T-helper 1 cell treated with Interleukin-12 subunit alpha and Interleukin-12 subunit beta and Interleukin-4 antibody, amounts not matched to agents 30 μg/mL and 1 μg/mL, for 36 hours (primary cell): ENCODE data around the gene EYS.
"Not testable (repeated sequence)": the region's sequence is repeated elsewhere in the genome, so short reads cannot be mapped to it uniquely, and the experiment has no call there.

Source experiments
- H3K27ac Mint-ChIP-seq: one replicate; pipeline ENCODE4 v1.8.0; 2021; ENCODE audit warnings: mild to moderate bottlenecking, mixed read lengths
- H3K27me3 Mint-ChIP-seq: one replicate; pipeline ENCODE4 v1.8.0; 2021; ENCODE audit warnings: low read depth, mixed read lengths
- H3K36me3 Mint-ChIP-seq: one replicate; pipeline ENCODE4 v1.8.0; 2021; ENCODE audit warnings: low read depth, mixed read lengths
- H3K4me1 Mint-ChIP-seq: one replicate; pipeline ENCODE4 v1.8.0; 2021; ENCODE audit warnings: low read depth, mixed read lengths
- H3K4me3 Mint-ChIP-seq: one replicate; pipeline ENCODE4 v1.8.0; 2021; ENCODE audit warnings: mild to moderate bottlenecking, moderate library complexity, mixed read lengths
- H3K9me3 Mint-ChIP-seq: one replicate; pipeline ENCODE4 v1.8.0; 2021; ENCODE audit warnings: mixed read lengths

The EYS gene

GRCh38 chr6:63888416-63888815, 1818.6 kb downstream of the EYS start:
- Mint-ChIP-seq H3K27ac (no peak overlapping the region), H3K36me3 (no peaks in the 10 kb centered on the region), H3K4me3 (no peak overlapping the region), H3K4me1 (no peaks in the 10 kb centered on the region), H3K9me3 (no peaks in the 10 kb centered on the region), H3K27me3 (no peaks in the 10 kb centered on the region)

- not testable (repeated sequence) for H3K4me3 Mint-ChIP-seq, H3K9me3 Mint-ChIP-seq, H3K36me3 Mint-ChIP-seq, H3K27ac Mint-ChIP-seq, H3K27me3 Mint-ChIP-seq, H3K4me1 Mint-ChIP-seq
Observed at GRCh38 chr6:63887804-63888203, 1819.2 kb downstream of the EYS start.

GRCh38 chr6:63887002-63887751, 1819.8 kb downstream of the EYS start:
- H3K4me1 Mint-ChIP-seq = no peaks in the 10 kb centered on the region
- no peak overlapping the region for H3K4me3 Mint-ChIP-seq
- no peaks in the 10 kb centered on the region for H3K27me3 Mint-ChIP-seq
- H3K27ac Mint-ChIP-seq = no peak overlapping the region
- no peaks in the 10 kb centered on the region for H3K9me3 Mint-ChIP-seq
- H3K36me3 Mint-ChIP-seq = no peaks in the 10 kb centered on the region

GRCh38 chr6:63886341-63886740, 1820.7 kb downstream of the EYS start:
- H3K36me3 Mint-ChIP-seq = no peaks in the 10 kb centered on the region
- H3K4me1 Mint-ChIP-seq = no peaks in the 10 kb centered on the region
- no peaks in the 10 kb centered on the region for H3K9me3 Mint-ChIP-seq
- no peak overlapping the region for H3K27ac Mint-ChIP-seq
- H3K4me3 Mint-ChIP-seq = no peak overlapping the region
- no peaks in the 10 kb centered on the region for H3K27me3 Mint-ChIP-seq

- Mint-ChIP-seq H3K27ac (no peak overlapping the region), H3K27me3 (no peaks in the 10 kb centered on the region), H3K4me3 (no peak overlapping the region), H3K9me3 (no peaks in the 10 kb centered on the region), H3K4me1 (no peaks in the 10 kb centered on the region), H3K36me3 (no peaks in the 10 kb centered on the region)
Observed at GRCh38 chr6:63883597-63883996, 1823.4 kb downstream of the EYS start.

GRCh38 chr6:63882208-63882607, 1824.8 kb downstream of the EYS start:
- Mint-ChIP-seq H3K4me3 (no peak overlapping the region), H3K36me3 (no peaks in the 10 kb centered on the region), H3K27me3 (no peaks in the 10 kb centered on the region), H3K27ac (no peak overlapping the region), H3K4me1 (no peaks in the 10 kb centered on the region), H3K9me3 (no peaks in the 10 kb centered on the region)

- H3K4me1 Mint-ChIP-seq = no peaks in the 10 kb centered on the region
- no peak overlapping the region for H3K27ac Mint-ChIP-seq
- no peaks in the 10 kb centered on the region for H3K27me3 Mint-ChIP-seq
- no peaks in the 10 kb centered on the region for H3K9me3 Mint-ChIP-seq
- H3K36me3 Mint-ChIP-seq = no peaks in the 10 kb centered on the region
- H3K4me3 Mint-ChIP-seq = no peak overlapping the region
Observed at GRCh38 chr6:63881791-63882190, 1825.2 kb downstream of the EYS start.

GRCh38 chr6:63872233-63872632, 1834.8 kb downstream of the EYS start:
- Mint-ChIP-seq H3K4me3 (no peak overlapping the region), H3K4me1 (no peaks in the 10 kb centered on the region), H3K27ac (no peak overlapping the region), H3K27me3 (no peaks in the 10 kb centered on the region), H3K9me3 (no peaks in the 10 kb centered on the region), H3K36me3 (no peaks in the 10 kb centered on the region)

GRCh38 chr6:63868351-63868750, 1838.7 kb downstream of the EYS start:
- Mint-ChIP-seq H3K27ac (no peak overlapping the region), H3K36me3 (no peaks in the 10 kb centered on the region), H3K9me3 (no peaks in the 10 kb centered on the region), H3K4me1 (no peaks in the 10 kb centered on the region), H3K4me3 (no peak overlapping the region), H3K27me3 (no peaks in the 10 kb centered on the region)

GRCh38 chr6:63864671-63865318, 1842.2 kb downstream of the EYS start:
- Mint-ChIP-seq H3K4me3 (no peak overlapping the region), H3K9me3 (no peaks in the 10 kb centered on the region), H3K36me3 (no peaks in the 10 kb centered on the region), H3K4me1 (no peaks in the 10 kb centered on the region), H3K27me3 (no peaks in the 10 kb centered on the region), H3K27ac (no peak overlapping the region)

- Mint-ChIP-seq H3K27ac (no peak overlapping the region), H3K36me3 (no peaks in the 10 kb centered on the region), H3K4me1 (no peaks in the 10 kb centered on the region), H3K27me3 (no peaks in the 10 kb centered on the region), H3K9me3 (no peaks in the 10 kb centered on the region), H3K4me3 (no peak overlapping the region)
Observed at GRCh38 chr6:63864061-63864460, 1843.0 kb downstream of the EYS start.

- no peaks in the 10 kb centered on the region for H3K36me3 Mint-ChIP-seq
- no peak overlapping the region for H3K27ac Mint-ChIP-seq
- H3K4me1 Mint-ChIP-seq = no peaks in the 10 kb centered on the region
- no peaks in the 10 kb centered on the region for H3K9me3 Mint-ChIP-seq
- H3K27me3 Mint-ChIP-seq = no peaks in the 10 kb centered on the region
- H3K4me3 Mint-ChIP-seq = no peak overlapping the region
Observed at GRCh38 chr6:63862486-63863198, 1844.4 kb downstream of the EYS start.

GRCh38 chr6:63859528-63859927, 1847.5 kb downstream of the EYS start:
- no peak overlapping the region for H3K27ac Mint-ChIP-seq
- no peaks in the 10 kb centered on the region for H3K4me1 Mint-ChIP-seq
- no peak overlapping the region for H3K4me3 Mint-ChIP-seq
- H3K9me3 Mint-ChIP-seq = no peaks in the 10 kb centered on the region
- H3K27me3 Mint-ChIP-seq = no peaks in the 10 kb centered on the region
- H3K36me3 Mint-ChIP-seq = no peaks in the 10 kb centered on the region

- no peaks in the 10 kb centered on the region for H3K4me1 Mint-ChIP-seq
- H3K27me3 Mint-ChIP-seq = no peaks in the 10 kb centered on the region
- H3K27ac Mint-ChIP-seq = no peak overlapping the region
- H3K4me3 Mint-ChIP-seq = no peak overlapping the region
- no peaks in the 10 kb centered on the region for H3K36me3 Mint-ChIP-seq
- H3K9me3 Mint-ChIP-seq = no peaks in the 10 kb centered on the region
Observed at GRCh38 chr6:63858691-63859090, 1848.3 kb downstream of the EYS start.

- Mint-ChIP-seq H3K27ac (no peak overlapping the region), H3K4me3 (no peak overlapping the region), H3K9me3 (peaks cover 4% of the 10 kb centered on the region), H3K4me1 (no peaks in the 10 kb centered on the region), H3K36me3 (no peaks in the 10 kb centered on the region), H3K27me3 (no peaks in the 10 kb centered on the region)
Observed at GRCh38 chr6:63856271-63856670, 1850.8 kb downstream of the EYS start.
